Lung (tissue), 12 donors: Measurements from ENCODE around the gene ATXN10. TPM values are rescaled to one million over a fixed set of nuclear protein-coding genes. Genes with fewer than 3 reads are reported as not detected.

Experiments used
- ATAC-seq: fragments of 200-7000 bp; cut with Tn5 transposase; one replicate; pipeline ENCODE4 v1.9.1; 2020; ENCODE audit warnings: moderate number of reproducible peaks; ENCODE audit not compliant: insufficient read depth, low FRiP score
- DNase-seq, 3 donors: peaks; one replicate each; pipeline ENCODE4 v3.0.0-alpha.2; 2013 to 2017
- H3K27ac ChIP-seq, 2 donors: one replicate each; pipeline ENCODE4 v1.5.1; 2013; ENCODE audit warnings: mild to moderate bottlenecking in 2 of 2, moderate library complexity in 2 of 2, control low read depth in 1 of 2, inconsistent platforms in 1 of 2, low read depth in 1 of 2, low read length in 1 of 2
- H3K27me3 ChIP-seq, 3 donors: one replicate each; pipeline ENCODE4 v1.5.1; 2013; ENCODE audit warnings: low read length in 2 of 3; ENCODE audit not compliant: control insufficient read depth in 3 of 3, insufficient read depth in 3 of 3
- H3K36me3 ChIP-seq, 4 donors: one replicate each; pipeline ENCODE4 v1.5.1; 2013; ENCODE audit warnings: low read length in 4 of 4, mild to moderate bottlenecking in 1 of 4, moderate library complexity in 1 of 4; ENCODE audit not compliant: control insufficient read depth in 4 of 4, insufficient read depth in 4 of 4
- H3K4me1 ChIP-seq, 5 donors: one replicate each; pipeline ENCODE4 v1.5.1; 2013; ENCODE audit warnings: low read length in 5 of 5, mild to moderate bottlenecking in 2 of 5, moderate library complexity in 1 of 5; ENCODE audit not compliant: control insufficient read depth in 5 of 5, insufficient read depth in 5 of 5
- H3K4me3 ChIP-seq: one replicate; pipeline ENCODE4 v1.5.1; 2013; ENCODE audit warnings: mild to moderate bottlenecking, control low read depth, moderate library complexity
- H3K9ac ChIP-seq, 2 donors: one replicate each; pipeline ENCODE4 v1.5.1; 2013; ENCODE audit warnings: low read length in 2 of 2, control low read depth in 1 of 2; ENCODE audit not compliant: insufficient read depth in 1 of 2
- H3K9me3 ChIP-seq, 4 donors: one replicate each; pipeline ENCODE4 v1.5.1; 2013; ENCODE audit warnings: low read length in 3 of 4, mild to moderate bottlenecking in 1 of 4, moderate library complexity in 1 of 4; ENCODE audit not compliant: control insufficient read depth in 4 of 4, insufficient read depth in 3 of 4
- CTCF ChIP-seq: IDR thresholded peaks from 2 replicates; pipeline ENCODE4 v1.5.1; 2012; ENCODE audit warnings: mild to moderate bottlenecking; ENCODE audit errors: control extremely low read depth, extremely low read depth
- WGBS, 2 donors: extraction: QIAGEN DNeasy Blood & Tissue Kit; methylation state at CpG; one replicate each; pipeline ENCODE4 v1.1.7; 2013; 5-methylcytosine and 5-hydroxymethylcytosine counted together
- polyA plus RNA-seq, 2 donors: library from polyadenylated mRNA; stranded (reverse); fragments of 200-250 nt; gene quantifications; one replicate each; pipeline ENCODE4 v1.2.1, GENCODE V29; 2013
- total RNA-seq, 2 donors: library from RNA; depleted of rRNA in 1 of 2; stranded (reverse); fragments of >200 nt in 1 of 2; gene quantifications; one replicate each; pipeline ENCODE4 v1.2.1, GENCODE V29; 2014 to 2021
- donor health status: control.
- donor health status: control.
- donor health status: Bipolar disorder and iron deficiency.
- donor health status: healthy.
- donor health status: DM: yes; HTN: yes; CAD: no.

Gene ATXN10
- total and polyA plus RNA-seq, 4 donors: 41.9 to 164 (median 92.2) TPM

DNA sequence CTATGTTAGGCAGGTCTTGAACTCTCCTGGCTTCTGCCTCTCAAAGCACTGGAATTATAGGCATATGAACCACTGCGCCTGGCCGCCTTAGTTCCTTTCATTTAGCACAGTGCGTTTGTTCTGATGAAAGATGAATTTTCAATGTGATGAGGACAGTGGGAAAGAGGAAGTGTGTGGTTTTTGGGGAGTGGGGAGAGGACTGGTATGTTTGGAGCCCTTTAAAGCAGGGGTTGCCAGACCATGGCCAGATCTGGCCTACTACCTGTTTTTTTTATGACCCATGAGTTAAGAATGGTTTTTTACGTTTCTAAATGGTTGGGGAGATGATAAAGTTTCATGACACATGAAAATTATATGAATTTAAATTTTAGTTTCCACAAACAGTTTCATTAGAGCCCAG lies 12.5 kb downstream of the ATXN10 start:
- Histone ChIP-seq H3K36me3 (no peaks in the 10 kb centered on the region), H3K9ac (no peak overlapping the region), H3K4me3 (no peak overlapping the region), H3K27ac (no peak overlapping the region), H3K4me1 (peaks cover 7 to 30% (median 15%) of the 10 kb centered on the region in 5 donors), H3K9me3 (no peaks in the 10 kb centered on the region), H3K27me3 (no peaks in the 10 kb centered on the region)
- DNase-seq (no peak), ATAC-seq (no peak)
- no peak for TF ChIP-seq CTCF
- 40 to 70% methylated on average over 4 of the region's 4 CpGs for WGBS, 2 donors

- 92 to 94% methylated on average over 5 of the region's 5 CpGs for WGBS, 2 donors
- Histone ChIP-seq H3K9me3 (no peaks in the 10 kb centered on the region), H3K27ac (no peak overlapping the region), H3K4me3 (no peak overlapping the region), H3K27me3 (no peaks in the 10 kb centered on the region), H3K4me1 (peaks cover 7 to 27% (median 13%) of the 10 kb centered on the region in 5 donors), H3K36me3 (peaks cover 0 to 4% (median 0%) of the 10 kb centered on the region in 4 donors), H3K9ac (no peak overlapping the region)
- DNase-seq: no peak
- no peak for TF ChIP-seq CTCF
- no peak for ATAC-seq
Measured at GRCh38 chr22:45684752-45685574, 13.3 kb downstream of the ATXN10 start.

- peaks cover 7 to 23% (median 15%) of the 10 kb centered on the region in 5 donors for H3K4me1 ChIP-seq
- ATAC-seq (no peak), DNase-seq (peak in 1 of 3 donors; percentile 17)
- no peaks in the 10 kb centered on the region for H3K27me3 ChIP-seq
- no peak overlapping the region for H3K27ac ChIP-seq
- H3K9me3 ChIP-seq: no peaks in the 10 kb centered on the region
- no peak overlapping the region for H3K4me3 ChIP-seq
- TF ChIP-seq CTCF: no peak
- WGBS, 2 donors: 75 to 89% methylated on average over 2 of the region's 2 CpGs
- peaks cover 0 to 6% (median 5%) of the 10 kb centered on the region in 4 donors for H3K36me3 ChIP-seq
- no peak overlapping the region for H3K9ac ChIP-seq
Measured at GRCh38 chr22:45686004-45686403, 14.4 kb downstream of the ATXN10 start.
